D721Med (cell line): ENCODE results near the gene FOS.

Experiments used
- DNase-seq: peaks from one replicate; pipeline ENCODE4 v3.0.0; 2011; ENCODE audit warnings: low spot score; ENCODE audit not compliant: insufficient read length
- FAIRE-seq: peaks from 2 replicates; lab custom pipeline; 2011; peaks lifted over from hg19 to GRCh38; lab: Jason Lieb, UNC
- CTCF ChIP-seq: IDR thresholded peaks from 2 replicates; pipeline ENCODE4 v1.5.1; 2012; ENCODE audit warnings: mild to moderate bottlenecking, control low read depth; ENCODE audit not compliant: insufficient read depth; ENCODE audit errors: missing control alignments

The FOS gene

GRCh38 chr14:75259510-75259855 lies 19.1 kb upstream of the FOS start:
- FAIRE-seq (no peak), DNase-seq (no peak)
- TF ChIP-seq CTCF = no peak

- DNase-seq = no peak
- no peak for FAIRE-seq
- TF ChIP-seq CTCF = no peak
Measured at GRCh38 chr14:75260025-75260763, 18.4 kb upstream of the FOS start.

- DNase-seq (no peak), FAIRE-seq (no peak)
- TF ChIP-seq CTCF = no peak
Measured at GRCh38 chr14:75261820-75262219, 16.8 kb upstream of the FOS start.

- no peak for DNase-seq
- FAIRE-seq = no peak
- TF ChIP-seq CTCF = no peak
Measured at GRCh38 chr14:75262641-75263040, 16.0 kb upstream of the FOS start.

GRCh38 chr14:75264036-75264435 lies 14.6 kb upstream of the FOS start:
- DNase-seq (no peak), FAIRE-seq (no peak)
- TF ChIP-seq CTCF = no peak

- DNase-seq = no peak
- FAIRE-seq = no peak
- TF ChIP-seq CTCF = no peak
Measured at GRCh38 chr14:75267141-75267721, 11.4 kb upstream of the FOS start.

GRCh38 chr14:75268633-75269550 lies 9.7 kb upstream of the FOS start:
- no peak for TF ChIP-seq CTCF
- DNase-seq (no peak), FAIRE-seq (no peak)
